ENCODE data around the gene PHF21A. TPM values are rescaled to one million over a fixed set of nuclear protein-coding genes. Genes with fewer than 3 reads are reported as not detected.
"Not testable (repeated sequence)": the region's sequence is repeated elsewhere in the genome, so short reads cannot be mapped to it uniquely, and the experiment has no call there.

PHF21A gene
- total and polyA plus RNA-seq, 2 experiments from 2014 or later, result 42.1 to 55.6 TPM

GRCh38 chr11:45988921-45989320 lies 132.3 kb downstream of the PHF21A start:
- no peaks in the 10 kb centered on the region for H3K9me3 ChIP-seq (ENCODE audit: low read depth)
- no peak for TF ChIP-seq CTCF (IDR thresholded peaks at IDR 0.05; ENCODE audit: low read depth, low read length)
- H3K4me1 ChIP-seq (ENCODE audit: low read depth), result peaks cover 20% of the 10 kb centered on the region
- no peak overlapping the region for H3K4me3 ChIP-seq
- no peaks in the 10 kb centered on the region for H3K27me3 ChIP-seq
- no peaks in the 10 kb centered on the region for H3K36me3 ChIP-seq
- DNase-seq (ENCODE audit: low read depth in 1 of 2, low spot score in 1 of 2), result no peak
- no peak overlapping the region for H3K27ac ChIP-seq

GRCh38 chr11:45985212-45985611 lies 136.0 kb downstream of the PHF21A start:
- no peak for TF ChIP-seq CTCF (IDR thresholded peaks at IDR 0.05; ENCODE audit: low read depth, low read length)
- Histone ChIP-seq H3K4me1 (ENCODE audit: low read depth) (peaks cover 34% of the 10 kb centered on the region), H3K27me3 (no peaks in the 10 kb centered on the region), H3K9me3 (ENCODE audit: low read depth) (no peaks in the 10 kb centered on the region), H3K4me3 (no peak overlapping the region), H3K27ac (peak overlapping the region; percentile 63), H3K36me3 (no peaks in the 10 kb centered on the region)
- no peak for DNase-seq (ENCODE audit: low read depth in 1 of 2, low spot score in 1 of 2)

DNA sequence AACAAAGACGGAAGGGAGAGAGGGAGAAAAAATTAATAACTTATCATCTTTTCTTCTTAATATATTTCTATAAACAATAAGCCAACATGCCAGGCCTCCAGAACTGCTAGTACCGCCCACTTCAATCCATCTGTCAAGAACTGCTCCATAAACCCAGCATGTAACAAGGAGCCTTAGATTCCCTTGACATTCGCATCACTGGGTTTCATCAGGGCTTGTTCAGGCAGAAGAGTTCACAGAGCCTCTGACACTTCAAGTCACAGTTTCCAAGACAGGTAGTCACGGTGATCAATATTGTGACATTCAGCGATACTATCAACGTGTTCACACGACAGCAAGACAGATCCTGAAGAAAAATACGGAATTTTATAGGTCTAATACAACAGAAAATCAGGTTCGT lies 137.1 kb downstream of the PHF21A start:
- no peak for TF ChIP-seq CTCF (IDR thresholded peaks at IDR 0.05; ENCODE audit: low read depth, low read length)
- no peaks in the 10 kb centered on the region for H3K9me3 ChIP-seq (ENCODE audit: low read depth)
- no peaks in the 10 kb centered on the region for H3K27me3 ChIP-seq
- H3K4me3 ChIP-seq, result no peak overlapping the region
- H3K4me1 ChIP-seq (ENCODE audit: low read depth), result peaks cover 34% of the 10 kb centered on the region
- H3K36me3 ChIP-seq, result no peaks in the 10 kb centered on the region
- peak overlapping the region; percentile 63 for H3K27ac ChIP-seq
- peak in 1 of 2 donors; percentile 19 for DNase-seq (ENCODE audit: low read depth in 1 of 2, low spot score in 1 of 2)

- peak overlapping the region; percentile 63 for H3K27ac ChIP-seq
- no peak overlapping the region for H3K4me3 ChIP-seq
- TF ChIP-seq CTCF (IDR thresholded peaks at IDR 0.05; ENCODE audit: low read depth, low read length), result no peak
- peaks cover 34% of the 10 kb centered on the region for H3K4me1 ChIP-seq (ENCODE audit: low read depth)
- no peaks in the 10 kb centered on the region for H3K9me3 ChIP-seq (ENCODE audit: low read depth)
- H3K36me3 ChIP-seq, result peaks cover 5% of the 10 kb centered on the region
- no peaks in the 10 kb centered on the region for H3K27me3 ChIP-seq
- DNase-seq (ENCODE audit: low read depth in 1 of 2, low spot score in 1 of 2), result no peak
Measured at GRCh38 chr11:45983471-45983845, 137.8 kb downstream of the PHF21A start.

- H3K9me3 ChIP-seq (ENCODE audit: low read depth), result no peaks in the 10 kb centered on the region
- no peak overlapping the region for H3K4me3 ChIP-seq
- H3K27ac ChIP-seq, result peak overlapping the region; percentile 63
- peaks cover 11% of the 10 kb centered on the region for H3K36me3 ChIP-seq
- TF ChIP-seq CTCF (IDR thresholded peaks at IDR 0.05; ENCODE audit: low read depth, low read length), result no peak
- H3K4me1 ChIP-seq (ENCODE audit: low read depth), result peaks cover 34% of the 10 kb centered on the region
- DNase-seq (ENCODE audit: low read depth in 1 of 2, low spot score in 1 of 2), result peak; percentile 54 to 88
- no peaks in the 10 kb centered on the region for H3K27me3 ChIP-seq
Measured at GRCh38 chr11:45982656-45983470, 138.4 kb downstream of the PHF21A start.

GRCh38 chr11:45981826-45982225 lies 139.4 kb downstream of the PHF21A start:
- peaks cover 11% of the 10 kb centered on the region for H3K36me3 ChIP-seq
- not testable (repeated sequence) for H3K9me3 ChIP-seq (ENCODE audit: low read depth); H3K27ac ChIP-seq; H3K4me3 ChIP-seq; H3K27me3 ChIP-seq; DNase-seq (ENCODE audit: low read depth in 1 of 2, low spot score in 1 of 2)
- H3K4me1 ChIP-seq (ENCODE audit: low read depth), result peaks cover 34% of the 10 kb centered on the region

Measured in cardiac muscle cell (in vitro differentiated cells and primary cell).